ENCODE results near the gene BTRC. TPM values are rescaled to one million over a fixed set of nuclear protein-coding genes. Genes with fewer than 3 reads are reported as not detected.

BTRC gene
- polyA plus RNA-seq, 1 experiment = 23.2 TPM

DNA sequence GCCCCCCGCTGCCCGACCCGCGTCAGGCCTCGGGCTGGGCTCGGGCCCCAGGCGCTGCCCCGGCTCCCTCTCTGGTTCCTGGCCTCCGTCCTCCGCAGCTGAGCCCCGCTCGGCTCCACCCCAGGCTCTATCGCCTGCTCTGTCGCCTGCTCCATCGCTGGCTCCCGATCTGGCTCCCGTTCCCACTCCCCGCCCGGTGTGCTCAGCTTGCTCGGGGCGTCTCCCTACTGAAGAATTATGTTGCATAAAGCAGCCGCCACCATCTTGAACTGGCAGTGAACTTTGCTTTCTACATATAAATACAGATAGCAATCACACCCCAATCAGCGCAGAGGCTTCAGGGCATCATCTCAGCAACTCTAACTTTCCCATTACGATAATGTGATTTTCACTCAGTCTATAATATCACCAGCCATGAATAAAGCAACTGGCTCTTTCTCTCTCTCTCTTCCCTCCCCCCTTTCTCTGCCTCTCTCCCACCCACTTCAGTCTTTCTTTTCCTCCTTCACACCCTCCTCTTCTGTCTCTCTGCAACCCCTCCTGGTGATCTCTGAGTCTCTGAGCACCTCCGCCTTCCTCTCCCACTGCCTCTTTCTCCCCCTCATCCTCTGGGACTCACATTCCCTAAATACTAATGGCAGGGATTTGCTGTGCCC is 43.3 kb upstream of the BTRC start:
- ChIA-PET CTCF (interaction anchor here (0.6 to 1.4 kb wide), 4 partner anchors 19 to 441 kb away, joined by 3 to 4 read pairs (median 4); no protein-coding TSS in a partner anchor), POLR2A (no interaction called here)
- TF ChIP-seq CTCF (IDR thresholded peaks at IDR 0.05; ENCODE audit: low read depth, low read length) = no peak
- Histone ChIP-seq H3K27me3 (ENCODE audit: control insufficient read depth, insufficient read depth, low read length) (peaks cover 67% of the 10 kb centered on the region), H3K27ac (ENCODE audit: low read depth, low read length) (no peak overlapping the region), H3K4me3 (ENCODE audit: low read depth, low read length) (0 out of 2 replicates have a peak overlapping the region, but pooled peaks have one; percentile 4), H3K9me3 (ENCODE audit: control insufficient read depth, insufficient read depth, low read length) (no peaks in the 10 kb centered on the region; the same call in 1 of the 2 replicates)
- DNase-seq (ENCODE audit: low read depth, low spot score) = no peak

DNA sequence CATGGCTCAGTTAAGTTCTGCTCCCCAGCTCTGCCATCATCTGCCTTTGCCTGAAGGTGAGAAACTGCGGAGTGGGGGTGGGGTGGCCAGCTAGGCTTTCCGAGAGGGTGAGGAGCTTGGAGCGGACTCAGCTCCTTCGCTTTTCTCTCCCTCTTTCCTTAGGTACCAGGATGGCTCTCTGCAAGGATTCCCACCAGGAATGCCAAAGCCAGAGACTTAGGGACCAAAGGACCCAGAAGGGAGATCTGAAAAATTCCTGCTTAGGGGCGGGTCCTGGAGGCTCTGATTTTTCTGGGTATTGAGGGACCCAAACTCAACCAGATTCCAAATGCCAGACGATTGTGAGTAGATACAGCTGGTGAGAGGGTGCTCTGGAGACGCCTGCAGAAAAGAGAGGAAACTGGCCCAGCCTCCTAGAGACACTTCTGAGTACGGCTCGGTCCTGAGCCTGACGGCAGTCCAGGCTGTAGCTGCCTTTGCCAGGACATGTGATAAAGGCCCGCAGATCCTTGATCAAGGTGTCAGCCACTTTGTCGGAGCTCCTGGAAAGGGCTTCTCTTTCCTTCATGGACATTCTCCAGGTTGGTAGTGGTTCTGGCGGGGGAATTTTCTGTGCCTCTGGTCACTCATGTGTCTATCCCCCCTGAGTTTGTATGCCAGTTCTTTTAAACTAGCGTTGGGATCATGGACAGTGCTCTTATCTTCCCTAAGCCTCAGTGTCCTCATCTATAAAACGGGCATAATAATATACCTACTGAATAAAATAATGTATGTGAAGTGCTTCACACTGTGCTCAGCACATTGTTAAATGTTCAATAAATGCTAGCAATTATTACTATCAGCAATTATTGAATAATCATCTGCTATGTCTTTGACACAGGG is 42.5 kb upstream of the BTRC start:
- peaks cover 63% of the 10 kb centered on the region for H3K27me3 ChIP-seq (ENCODE audit: control insufficient read depth, insufficient read depth, low read length)
- ChIA-PET CTCF (interaction anchor here (1.4 to 1.8 kb wide), 3 partner anchors 13 to 156 kb away, joined by 3 to 8 read pairs (median 3); no protein-coding TSS in a partner anchor), POLR2A (no interaction called here)
- H3K9me3 ChIP-seq (ENCODE audit: control insufficient read depth, insufficient read depth, low read length) = no peaks in the 10 kb centered on the region; the same call in 1 of the 2 replicates
- no peak for TF ChIP-seq CTCF (IDR thresholded peaks at IDR 0.05; ENCODE audit: low read depth, low read length)
- H3K4me3 ChIP-seq (ENCODE audit: low read depth, low read length) = 0 out of 2 replicates have a peak overlapping the region, but pooled peaks have one; percentile 4
- DNase-seq (ENCODE audit: low read depth, low spot score) = no peak
- no peak overlapping the region for H3K27ac ChIP-seq (ENCODE audit: low read depth, low read length)

GRCh38 chr10:101319241-101319915 is 34.6 kb upstream of the BTRC start:
- Histone ChIP-seq H3K4me3 (ENCODE audit: low read depth, low read length) (no peak overlapping the region), H3K9me3 (ENCODE audit: control insufficient read depth, insufficient read depth, low read length) (no peaks in the 10 kb centered on the region), H3K27me3 (ENCODE audit: control insufficient read depth, insufficient read depth, low read length) (peaks cover 42% of the 10 kb centered on the region), H3K27ac (ENCODE audit: low read depth, low read length) (no peak overlapping the region)
- TF ChIP-seq CTCF (IDR thresholded peaks at IDR 0.05; ENCODE audit: low read depth, low read length) = no peak
- ChIA-PET CTCF (interaction anchor here (0.6 to 1.5 kb wide), 4 partner anchors 21 to 150 kb away, joined by 3 to 4 read pairs (median 3); no protein-coding TSS in a partner anchor), POLR2A (no interaction called here)
- DNase-seq (ENCODE audit: low read depth, low spot score) = no peak

GRCh38 chr10:101321073-101321472 is 32.9 kb upstream of the BTRC start:
- H3K4me3 ChIP-seq (ENCODE audit: low read depth, low read length) = no peak overlapping the region
- DNase-seq (ENCODE audit: low read depth, low spot score) = no peak
- no peaks in the 10 kb centered on the region for H3K9me3 ChIP-seq (ENCODE audit: control insufficient read depth, insufficient read depth, low read length)
- POLR2A ChIA-PET = no interaction called here
- CTCF ChIA-PET = no interaction called here
- peaks cover 40% of the 10 kb centered on the region for H3K27me3 ChIP-seq (ENCODE audit: control insufficient read depth, insufficient read depth, low read length)
- no peak overlapping the region for H3K27ac ChIP-seq (ENCODE audit: low read depth, low read length)
- TF ChIP-seq CTCF (IDR thresholded peaks at IDR 0.05; ENCODE audit: low read depth, low read length) = no peak
